ENCODE data around the gene CCL25.

Gene CCL25

GRCh38 chr19:8109455-8109854, 56.9 kb downstream of the CCL25 start:
- Histone ChIP-seq H3K4me3 (ENCODE audit: low read depth, low read length) (no peak overlapping the region), H3K4me1 (ENCODE audit: control insufficient read depth, insufficient read depth, low read length) (no peaks in the 10 kb centered on the region), H3K9me3 (ENCODE audit: control insufficient read depth, insufficient read depth, low read depth, low read length) (no peaks in the 10 kb centered on the region), H3K36me3 (ENCODE audit: control insufficient read depth in 2 of 2, insufficient read depth in 1 of 2, low read length in 2 of 2) (no peaks in the 10 kb centered on the region), H3K27ac (ENCODE audit: extremely low read depth, low read depth, low read length) (no peak overlapping the region)
- POLR2A ChIA-PET = no interaction called here
- TF ChIP-seq ZNF621 (tag by site-specific recombination; IDR thresholded peaks at IDR 0.05) = no peak
- no peak for TF ChIP-seq ZNF184 (tag by site-specific recombination; IDR thresholded peaks at IDR 0.05)
- peak; percentile 75 for TF ChIP-seq SCRT2 (tag by site-specific recombination; IDR thresholded peaks at IDR 0.05)
- TF ChIP-seq ZNF169 (tag by site-specific recombination; IDR thresholded peaks at IDR 0.05) = no peak
- TF ChIP-seq WT1 (tag by site-specific recombination; IDR thresholded peaks at IDR 0.05) = no peak
- TF ChIP-seq ZFP3 (tag by site-specific recombination; IDR thresholded peaks at IDR 0.05; ENCODE audit: low read depth) = no peak
- no peak for TF ChIP-seq ZNF623 (tag by site-specific recombination; IDR thresholded peaks at IDR 0.05)
- no peak for TF ChIP-seq CTCF (tag by site-specific recombination; IDR thresholded peaks at IDR 0.05)
- TF ChIP-seq ZBTB26 (tag by site-specific recombination; optimal IDR thresholded peaks at IDR 0.05) = no peak
- no peak for TF ChIP-seq ZNF114 (tag by site-specific recombination; IDR thresholded peaks at IDR 0.05)
- TF ChIP-seq ZNF488 (tag by site-specific recombination; IDR thresholded peaks at IDR 0.05) = no peak
- no peak for TF ChIP-seq ZNF830 (tag by site-specific recombination; IDR thresholded peaks at IDR 0.05; ENCODE audit: low read depth)
- no peak for TF ChIP-seq ZSCAN18 (tag by site-specific recombination; IDR thresholded peaks at IDR 0.05)
- peak; percentile 67 for TF ChIP-seq ZFHX2 (tag by site-specific recombination; conservative IDR thresholded peaks at IDR 0.05)
- TF ChIP-seq ZIC2 (tag by site-specific recombination; IDR thresholded peaks at IDR 0.05) = 0 out of 2 replicates have a peak, but pooled peaks have one; percentile 8
- no peak for TF ChIP-seq KLF8 (tag by site-specific recombination; IDR thresholded peaks at IDR 0.05)
- TF ChIP-seq ZNF37A (tag by site-specific recombination; IDR thresholded peaks at IDR 0.05) = no peak
- no peak for TF ChIP-seq ZNF664 (tag by site-specific recombination; IDR thresholded peaks at IDR 0.05)
- TF ChIP-seq TRIM28 (IDR thresholded peaks at IDR 0.05; ENCODE audit: borderline replicate concordance, low read length) = no peak
- no peak for TF ChIP-seq ZNF701 (tag by site-specific recombination; IDR thresholded peaks at IDR 0.05)
- TF ChIP-seq ZSCAN4 (tag by site-specific recombination; IDR thresholded peaks at IDR 0.05) = no peak
- TF ChIP-seq ZSCAN5A (tag by site-specific recombination; IDR thresholded peaks at IDR 0.05) = no peak
- TF ChIP-seq GFI1B (tag by site-specific recombination; IDR thresholded peaks at IDR 0.05) = no peak
- TF ChIP-seq ZNF548 (tag by site-specific recombination; IDR thresholded peaks at IDR 0.05) = no peak
- TF ChIP-seq OVOL3 (tag by site-specific recombination; IDR thresholded peaks at IDR 0.05) = no peak
- TF ChIP-seq SETDB1 (IDR thresholded peaks at IDR 0.05; ENCODE audit: insufficient read length, low read length) = no peak
- no peak for TF ChIP-seq ZEB2 (tag by site-specific recombination; IDR thresholded peaks at IDR 0.05)
- no peak for TF ChIP-seq ZNF23 (tag by site-specific recombination; IDR thresholded peaks at IDR 0.05; ENCODE audit: borderline replicate concordance)
- TF ChIP-seq MEIS1 (CRISPR knock-in tag; IDR thresholded peaks at IDR 0.05; ENCODE audit: borderline replicate concordance) = no peak
- no peak for TF ChIP-seq ZBTB17 (tag by site-specific recombination; IDR thresholded peaks at IDR 0.05)
- TF ChIP-seq EGR2 (tag by site-specific recombination; IDR thresholded peaks at IDR 0.05; ENCODE audit: low read depth) = peak; percentile 55
- no peak for TF ChIP-seq ZSCAN23 (tag by site-specific recombination; IDR thresholded peaks at IDR 0.05)
- TF ChIP-seq ZNF16 (tag by site-specific recombination; IDR thresholded peaks at IDR 0.05; ENCODE audit: low read depth) = no peak
- CTCF ChIA-PET = interaction anchor here (0.5 kb wide), 1 partner anchor 78 kb away, joined by 5 read pairs; no protein-coding TSS in a partner anchor

Data from HEK293 (cell line).